B cell (primary cell): Measurements from ENCODE around the gene STIMATE. TPM values are rescaled to one million over a fixed set of nuclear protein-coding genes. Genes with fewer than 3 reads are reported as not detected.

Experiments
- ATAC-seq: fragments of 200-7000 bp; cut with Tn5 transposase; one replicate; pipeline ENCODE4 v1.10.0; 2021; ENCODE audit warnings: low read depth, mild to moderate bottlenecking, moderate number of reproducible peaks, moderate library complexity
- CTCF ChIA-PET: fragments of 350-600 bp; sonication (Branson Sonifier 250); formaldehyde crosslinking; loops from one replicate; lab custom pipeline; 2021; ENCODE audit warnings: antibody characterized with exemption, inconsistent platforms; lab: Charles Lee
- POLR2A ChIA-PET: fragments of 350-600 bp; sonication (Branson Sonifier 250); formaldehyde crosslinking; loops from one replicate; lab custom pipeline; 2021; ENCODE audit warnings: antibody characterized with exemption; lab: Charles Lee
- DNase-seq: peaks from one replicate; pipeline ENCODE4 v3.0.0; 2013
- H2AFZ ChIP-seq: 2 replicates; pipeline ENCODE4 v1.6.1; 2012; ENCODE audit warnings: mild to moderate bottlenecking, low read depth, low read length; ENCODE audit not compliant: insufficient read depth, poor library complexity, severe bottlenecking
- H3K27ac ChIP-seq, 2 donors: 1 replicate in 1 of 2; 2 replicates in 1 of 2; pipeline ENCODE4 v1.5.1; 2012 to 2013; ENCODE audit warnings: low read length in 2 of 2, mild to moderate bottlenecking in 2 of 2, moderate library complexity in 1 of 2
- H3K27me3 ChIP-seq, 4 experiments: fragments of 200-600 bp in 1 of 4; sonication (generic) in 1 of 4; replicated peaks in 1 of 4; 1 replicate in 2 of 4; 2 replicates in 2 of 4; pipeline versions ENCODE4 v1.6.1 to v1.7.0; 2013 to 2016; ENCODE audit warnings: low read length in 3 of 4, mild to moderate bottlenecking in 2 of 4, mixed read lengths in 1 of 4, moderate library complexity in 1 of 4; ENCODE audit not compliant: insufficient read depth in 4 of 4, control insufficient read depth in 3 of 4; ENCODE audit errors: control extremely low read depth in 1 of 4
- H3K36me3 ChIP-seq, 2 experiments: replicated peaks in 1 of 2; 1 replicate in 1 of 2; 2 replicates in 1 of 2; pipeline versions ENCODE4 v1.6.1 to v1.7.1; 2013; ENCODE audit warnings: low read length in 1 of 2; ENCODE audit not compliant: insufficient read depth in 2 of 2, control insufficient read depth in 1 of 2; ENCODE audit errors: control extremely low read depth in 1 of 2, extremely low read depth in 1 of 2
- H3K4me1 ChIP-seq, 2 donors: fragments of 200-600 bp in 1 of 2; sonication (generic) in 1 of 2; 1 replicate in 1 of 2; 2 replicates in 1 of 2; pipeline versions ENCODE4 v1.5.1 to v1.6.1; 2013 to 2017; ENCODE audit warnings: low read length in 2 of 2; ENCODE audit not compliant: control insufficient read depth in 2 of 2, insufficient read depth in 2 of 2
- H3K4me2 ChIP-seq: replicated peaks from 2 replicates; pipeline ENCODE3; 2012; ENCODE audit warnings: mild to moderate bottlenecking, low read depth, low read length; ENCODE audit not compliant: poor library complexity, severe bottlenecking
- H3K4me3 ChIP-seq, 5 experiments: fragments of 200-600 bp in 1 of 5; sonication (generic) in 1 of 5; 1 replicate in 3 of 5; 2 replicates in 2 of 5; pipeline versions ENCODE4 v1.5.1 to v1.7.0; 2011 to 2016; ENCODE audit warnings: low read length in 4 of 5, mild to moderate bottlenecking in 4 of 5, low read depth in 2 of 5, control low read depth in 1 of 5, moderate library complexity in 1 of 5; ENCODE audit not compliant: insufficient read depth in 1 of 5; ENCODE audit errors: control extremely low read depth in 1 of 5, extremely low read depth in 1 of 5
- H3K79me2 ChIP-seq: fragments of 200-600 bp; sonication (generic); one replicate; pipeline ENCODE4 v1.6.0; 2016; ENCODE audit warnings: low read length; ENCODE audit not compliant: control insufficient read depth, insufficient read depth
- H3K9ac ChIP-seq: fragments of 200-600 bp; sonication (generic); 2 replicates; pipeline ENCODE4 v1.6.1; 2017; ENCODE audit warnings: mild to moderate bottlenecking, low read length, moderate library complexity
- H3K9me3 ChIP-seq, 3 donors: one replicate each; pipeline versions ENCODE4 v1.6.1 to v1.7.1; 2013; ENCODE audit warnings: low read length in 2 of 3; ENCODE audit not compliant: control insufficient read depth in 2 of 3, insufficient read depth in 1 of 3; ENCODE audit errors: control extremely low read depth in 1 of 3
- H4K20me1 ChIP-seq: 2 replicates; pipeline ENCODE4 v1.6.0; 2012; ENCODE audit warnings: mild to moderate bottlenecking, low read length; ENCODE audit not compliant: insufficient read depth, control insufficient read depth, poor library complexity, severe bottlenecking
- H3K27ac Mint-ChIP-seq: one replicate; pipeline ENCODE4 v1.8.0; 2021; ENCODE audit warnings: mixed read lengths
- H3K27me3 Mint-ChIP-seq: one replicate; pipeline ENCODE4 v1.8.0; 2021; ENCODE audit warnings: mixed read lengths
- H3K4me1 Mint-ChIP-seq: one replicate; pipeline ENCODE4 v1.8.0; 2021; ENCODE audit warnings: mixed read lengths
- H3K4me3 Mint-ChIP-seq: one replicate; pipeline ENCODE4 v1.8.0; 2021; ENCODE audit warnings: mixed read lengths
- H3K9me3 Mint-ChIP-seq: one replicate; pipeline ENCODE4 v1.8.0; 2022; ENCODE audit warnings: mixed read lengths; ENCODE audit not compliant: insufficient read depth
- CTCF ChIP-seq: fragments of 200-600 bp; IDR thresholded peaks from one replicate; pipeline ENCODE4 v1.8.0; 2022; ENCODE audit warnings: antibody characterized with exemption, mild to moderate bottlenecking
- EZH2 ChIP-seq: IDR thresholded peaks from 2 replicates; pipeline ENCODE4 v1.6.1; 2012; ENCODE audit warnings: borderline replicate concordance, low read depth, mild to moderate bottlenecking, moderate library complexity, low read length; ENCODE audit not compliant: insufficient read depth, poor library complexity, severe bottlenecking
- WGBS: methylation state at CpG from one replicate; pipeline ENCODE4 v1.1.5; 2013; ENCODE audit warnings: missing lambda C conversion rate; ENCODE audit not compliant: insufficient coverage; 5-methylcytosine and 5-hydroxymethylcytosine counted together
- intact Hi-C: fragments of 100-400 bp; cut with micrococcal nuclease; formaldehyde crosslinking; loops from one replicate; pipeline ENCODE4 v1.10.0; 2022
- polyA plus RNA-seq: library from polyadenylated mRNA; depleted of rRNA; stranded (reverse); fragments of >200 nt; gene quantifications from 2 replicates; pipeline ENCODE4 v1.2.3, GENCODE V29; 2012
- total RNA-seq, 2 donors: library from RNA; stranded (reverse); fragments of 120-200 nt in 1 of 2; gene quantifications; 1 replicate in 1 of 2; 2 replicates in 1 of 2; pipeline versions ENCODE4 v1.2.3 to v1.2.4, GENCODE V29; 2013 to 2022

Gene STIMATE
- total and polyA plus RNA-seq, 2 donors (not counting 1 experiment from before 2014, with no cell fraction given): 24.6 to 38.4 TPM

GRCh38 chr3:52854013-52854412, 43.3 kb downstream of the STIMATE start:
- Histone ChIP-seq H3K4me2 (no peak overlapping the region), H3K9ac (no peak overlapping the region), H3K27ac (no peak overlapping the region), H3K79me2 (no peaks in the 10 kb centered on the region), H3K27me3 (no peaks in the 10 kb centered on the region), H3K4me3 (no peak overlapping the region), H4K20me1 (no peaks in the 10 kb centered on the region), H3K9me3 (no peaks in the 10 kb centered on the region), H3K36me3 (peaks cover 0 to 33% of the 10 kb centered on the region in 2 experiments), H2AFZ (no peak overlapping the region), H3K4me1 (no peaks in the 10 kb centered on the region)
- intact Hi-C loops: loop anchor here (5.0 kb wide), 1 partner anchor 43 kb away; the partner anchor contains the start of gene STIMATE
- H3K9me3 Mint-ChIP-seq: no peaks in the 10 kb centered on the region
- no peaks in the 10 kb centered on the region for H3K27me3 Mint-ChIP-seq
- ATAC-seq (no peak), DNase-seq (no peak)
- CTCF ChIA-PET: interaction anchor here (0.7 to 1.9 kb wide), 2 partner anchors 9 to 131 kb away, joined by 3 to 5 read pairs; no protein-coding TSS in a partner anchor
- no peak overlapping the region for H3K27ac Mint-ChIP-seq
- H3K4me3 Mint-ChIP-seq: no peak overlapping the region
- POLR2A ChIA-PET: no interaction called here
- WGBS: 100% methylated on average over 1 of the region's 2 CpGs
- no peaks in the 10 kb centered on the region for H3K4me1 Mint-ChIP-seq
- TF ChIP-seq CTCF: no peak
- TF ChIP-seq EZH2: no peak

DNA sequence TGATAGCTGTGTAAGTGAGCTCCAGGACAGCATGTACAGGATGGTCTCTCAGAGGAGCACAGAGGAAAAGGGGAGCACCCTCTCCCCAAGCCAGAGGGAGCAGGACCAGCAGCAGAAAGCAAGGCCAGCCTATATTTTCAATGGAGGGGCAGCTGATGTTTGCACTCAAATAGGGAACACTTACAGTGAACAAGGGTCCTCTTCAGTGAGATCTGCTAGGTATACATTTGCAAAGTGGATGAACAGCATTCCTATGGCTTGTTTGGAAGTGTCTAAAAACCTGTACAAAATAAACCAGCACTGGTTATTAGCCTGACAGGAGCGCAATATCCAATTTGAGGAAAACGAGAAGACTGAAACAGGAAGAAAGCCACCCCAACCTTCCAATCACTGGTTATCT, 44.9 kb downstream of the STIMATE start:
- no peak overlapping the region for H2AFZ ChIP-seq
- CTCF ChIA-PET: interaction anchor here (1.1 to 1.9 kb wide), 2 partner anchors 8 to 344 kb away, joined by 3 to 5 read pairs; no protein-coding TSS in a partner anchor
- H3K4me1 ChIP-seq: no peaks in the 10 kb centered on the region
- Mint-ChIP-seq H3K27ac (no peak overlapping the region), H3K27me3 (no peaks in the 10 kb centered on the region), H3K4me1 (no peaks in the 10 kb centered on the region), H3K9me3 (no peaks in the 10 kb centered on the region), H3K4me3 (no peak overlapping the region)
- H4K20me1 ChIP-seq: no peaks in the 10 kb centered on the region
- WGBS: 92% methylated on average over 2 of the region's 2 CpGs
- H3K27me3 ChIP-seq: no peaks in the 10 kb centered on the region
- no peaks in the 10 kb centered on the region for H3K79me2 ChIP-seq
- H3K4me3 ChIP-seq: no peak overlapping the region
- ATAC-seq (no peak), DNase-seq (no peak)
- no peak overlapping the region for H3K4me2 ChIP-seq
- intact Hi-C loops: loop anchor here (5.0 kb wide), 1 partner anchor 45 kb away; the partner anchor contains the start of gene STIMATE
- H3K27ac ChIP-seq: no peak overlapping the region
- H3K9me3 ChIP-seq: no peaks in the 10 kb centered on the region
- TF ChIP-seq EZH2 (no peak), CTCF (no peak)
- H3K9ac ChIP-seq: no peak overlapping the region
- H3K36me3 ChIP-seq: peaks cover 0 to 39% of the 10 kb centered on the region in 2 experiments
- POLR2A ChIA-PET: no interaction called here
